HEK293 (cell line): Measurements from ENCODE around the gene GTPBP4.

Experiments used
- CTCF ChIA-PET: fragments of 350-600 bp; formaldehyde crosslinking; extraction: SDS; loops from one replicate; lab custom pipeline; 2021; ENCODE audit warnings: antibody characterized with exemption; lab: Yijun Ruan, JAX
- POLR2A ChIA-PET: fragments of 300-600 bp; formaldehyde crosslinking; extraction: SDS; loops from one replicate; lab custom pipeline; 2020; ENCODE audit warnings: antibody characterized with exemption, inconsistent platforms; lab: Yijun Ruan, JAX
- H3K27ac ChIP-seq: fragments of 200-500 bp; sonication (Bioruptor generic); 2 replicates; pipeline ENCODE4 v1.5.1; 2014; ENCODE audit warnings: low read depth, low read length, control low read depth, inconsistent platforms; ENCODE audit errors: extremely low read depth
- H3K36me3 ChIP-seq, 2 experiments: fragments of 200-500 bp in 1 of 2; sonication (Bioruptor generic) in 1 of 2; 1 replicate in 1 of 2; 2 replicates in 1 of 2; pipeline ENCODE4 v1.5.1; 2014 to 2017; ENCODE audit warnings: inconsistent platforms in 2 of 2, low read length in 2 of 2; ENCODE audit not compliant: control insufficient read depth in 2 of 2, insufficient read depth in 1 of 2
- H3K4me1 ChIP-seq: fragments of 200-500 bp; sonication (Bioruptor generic); 2 replicates; pipeline ENCODE4 v1.5.1; 2014; ENCODE audit warnings: mild to moderate bottlenecking, low read length, inconsistent platforms; ENCODE audit not compliant: control insufficient read depth, insufficient read depth
- H3K4me3 ChIP-seq: 2 replicates; pipeline ENCODE4 v1.5.1; 2011; ENCODE audit warnings: low read depth, mild to moderate bottlenecking, control low read depth, low read length, moderate library complexity
- H3K9me3 ChIP-seq: fragments of 200-500 bp; sonication (Bioruptor generic); 2 replicates; pipeline ENCODE4 v1.5.1; 2014; ENCODE audit warnings: low read depth, low read length, inconsistent platforms; ENCODE audit not compliant: control insufficient read depth, insufficient read depth
- GFI1B ChIP-seq: fragments of 450-650 bp; formaldehyde crosslinking; IDR thresholded peaks from 2 replicates; pipeline ENCODE4 v1.5.1; 2016; ENCODE audit warnings: missing biosample characterization, missing genetic modification characterization
- IKZF3 ChIP-seq: fragments of 450-650 bp; IDR thresholded peaks from 2 replicates; pipeline ENCODE4 v1.5.0; 2018; ENCODE audit warnings: missing biosample characterization, mild to moderate bottlenecking, missing genetic modification characterization, moderate library complexity
- SP2 ChIP-seq: fragments of 450-650 bp; formaldehyde crosslinking; IDR thresholded peaks from 2 replicates; pipeline ENCODE4 v1.5.1; 2016; ENCODE audit warnings: missing biosample characterization, missing genetic modification characterization
- YY1 ChIP-seq: fragments of 450-650 bp; formaldehyde crosslinking; IDR thresholded peaks from 2 replicates; pipeline ENCODE4 v1.5.1; 2018; ENCODE audit warnings: missing biosample characterization, missing genetic modification characterization
- ZBTB7A ChIP-seq: fragments of 450-650 bp; formaldehyde crosslinking; IDR thresholded peaks from 2 replicates; pipeline ENCODE4 v1.5.1; 2016; ENCODE audit warnings: low read depth, missing biosample characterization, missing genetic modification characterization
- ZFP69B ChIP-seq: fragments of 450-650 bp; formaldehyde crosslinking; IDR thresholded peaks from 2 replicates; pipeline ENCODE4 v1.5.1; 2016; ENCODE audit warnings: missing biosample characterization, missing genetic modification characterization
- ZIC2 ChIP-seq: fragments of 450-650 bp; formaldehyde crosslinking; IDR thresholded peaks from 2 replicates; pipeline ENCODE4 v1.5.1; 2016; ENCODE audit warnings: missing biosample characterization, missing genetic modification characterization
- ZNF112 ChIP-seq: fragments of 450-650 bp; formaldehyde crosslinking; IDR thresholded peaks from 2 replicates; pipeline ENCODE4 v1.5.0; 2017; ENCODE audit warnings: missing biosample characterization, missing genetic modification characterization
- ZNF133 ChIP-seq: fragments of 450-650 bp; formaldehyde crosslinking; IDR thresholded peaks from 2 replicates; pipeline ENCODE4 v1.5.1; 2016; ENCODE audit warnings: missing biosample characterization, missing genetic modification characterization
- ZNF24 ChIP-seq: fragments of 450-650 bp; formaldehyde crosslinking; IDR thresholded peaks from 2 replicates; pipeline ENCODE4 v1.5.1; 2016; ENCODE audit warnings: missing biosample characterization, missing genetic modification characterization
- ZNF350 ChIP-seq: fragments of 450-650 bp; formaldehyde crosslinking; IDR thresholded peaks from 2 replicates; pipeline ENCODE4 v1.5.0; 2017; ENCODE audit warnings: missing biosample characterization, mild to moderate bottlenecking, missing genetic modification characterization
- ZNF366 ChIP-seq: fragments of 450-650 bp; formaldehyde crosslinking; conservative IDR thresholded peaks from 2 replicates; pipeline ENCODE4 v1.5.1; 2016; ENCODE audit warnings: missing biosample characterization, missing genetic modification characterization
- ZNF404 ChIP-seq: fragments of 450-650 bp; formaldehyde crosslinking; IDR thresholded peaks from 2 replicates; pipeline ENCODE4 v1.5.1; 2017; ENCODE audit warnings: missing biosample characterization, missing genetic modification characterization
- ZNF510 ChIP-seq: fragments of 450-650 bp; formaldehyde crosslinking; IDR thresholded peaks from 2 replicates; pipeline ENCODE4 v1.5.1; 2018; ENCODE audit warnings: mild to moderate bottlenecking, missing genetic modification characterization, missing biosample characterization; ENCODE audit not compliant: insufficient replicate concordance
- ZNF560 ChIP-seq: fragments of 450-650 bp; formaldehyde crosslinking; IDR thresholded peaks from 2 replicates; pipeline ENCODE4 v1.5.1; 2017; ENCODE audit warnings: missing biosample characterization, missing genetic modification characterization, borderline replicate concordance
- ZNF670 ChIP-seq: fragments of 450-650 bp; formaldehyde crosslinking; IDR thresholded peaks from 2 replicates; pipeline ENCODE4 v1.5.1; 2016; ENCODE audit warnings: missing biosample characterization, missing genetic modification characterization, low read depth
- ZNF776 ChIP-seq: fragments of 450-650 bp; formaldehyde crosslinking; IDR thresholded peaks from 2 replicates; pipeline ENCODE4 v1.5.0; 2017; ENCODE audit warnings: missing biosample characterization, missing genetic modification characterization, borderline replicate concordance
- ZNF785 ChIP-seq: fragments of 450-650 bp; formaldehyde crosslinking; IDR thresholded peaks from 2 replicates; pipeline ENCODE4 v1.5.1; 2016; ENCODE audit warnings: missing biosample characterization, missing genetic modification characterization
- ZSCAN23 ChIP-seq: fragments of 450-650 bp; formaldehyde crosslinking; IDR thresholded peaks from 2 replicates; pipeline ENCODE4 v1.5.1; 2016; ENCODE audit warnings: missing biosample characterization, missing genetic modification characterization
- TF ChIP-seq, protein P1 (sequence below): IDR thresholded peaks from 2 replicates; pipeline ENCODE4 v1.6.1; 2011; ENCODE audit warnings: mild to moderate bottlenecking, low read depth, low read length, borderline replicate concordance
- TF ChIP-seq, protein P2 (sequence below): fragments of 450-650 bp; formaldehyde crosslinking; IDR thresholded peaks from 2 replicates; pipeline ENCODE4 v1.5.1; 2016; ENCODE audit warnings: missing biosample characterization, missing genetic modification characterization
- TF ChIP-seq, protein P3 (sequence below): sonication (generic); formaldehyde crosslinking; IDR thresholded peaks from 2 replicates; pipeline ENCODE4 v1.8.1; 2022; ENCODE audit warnings: mild to moderate bottlenecking, moderate library complexity, missing genetic modification reagents
- TF ChIP-seq, protein P4 (sequence below): fragments of 450-650 bp; formaldehyde crosslinking; IDR thresholded peaks from 2 replicates; pipeline ENCODE4 v1.5.1; 2016; ENCODE audit warnings: missing biosample characterization, missing genetic modification characterization, borderline replicate concordance
- TF ChIP-seq, protein P5 (sequence below): fragments of 450-650 bp; formaldehyde crosslinking; IDR thresholded peaks from 2 replicates; pipeline ENCODE4 v1.5.1; 2016; ENCODE audit warnings: missing biosample characterization, missing genetic modification characterization
- TF ChIP-seq, protein P6 (sequence below): fragments of 450-650 bp; formaldehyde crosslinking; IDR thresholded peaks from 2 replicates; pipeline ENCODE4 v1.5.1; 2016; ENCODE audit warnings: missing biosample characterization, missing genetic modification characterization, borderline replicate concordance

Gene GTPBP4

DNA sequence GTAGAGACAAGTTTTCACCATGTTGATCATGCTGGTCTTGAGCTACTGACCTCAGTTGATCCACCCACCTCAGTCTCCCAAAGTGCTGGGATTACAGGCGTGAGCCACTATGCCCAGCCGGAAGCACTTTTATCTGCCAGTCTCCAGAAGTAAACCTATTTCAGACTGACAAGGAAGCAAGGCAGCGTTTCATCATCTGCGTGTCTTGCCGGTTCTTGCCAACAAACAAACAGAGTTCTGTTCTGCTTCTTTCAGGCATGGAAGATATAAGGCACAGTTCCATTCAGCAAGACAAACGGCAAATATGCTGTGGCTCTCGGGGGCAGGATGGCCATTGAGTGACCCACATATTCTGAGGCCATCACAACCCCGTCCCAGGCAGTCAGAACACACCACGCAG lies 41.2 kb upstream of the GTPBP4 start (continued):
- TF ChIP-seq, protein P1, sequence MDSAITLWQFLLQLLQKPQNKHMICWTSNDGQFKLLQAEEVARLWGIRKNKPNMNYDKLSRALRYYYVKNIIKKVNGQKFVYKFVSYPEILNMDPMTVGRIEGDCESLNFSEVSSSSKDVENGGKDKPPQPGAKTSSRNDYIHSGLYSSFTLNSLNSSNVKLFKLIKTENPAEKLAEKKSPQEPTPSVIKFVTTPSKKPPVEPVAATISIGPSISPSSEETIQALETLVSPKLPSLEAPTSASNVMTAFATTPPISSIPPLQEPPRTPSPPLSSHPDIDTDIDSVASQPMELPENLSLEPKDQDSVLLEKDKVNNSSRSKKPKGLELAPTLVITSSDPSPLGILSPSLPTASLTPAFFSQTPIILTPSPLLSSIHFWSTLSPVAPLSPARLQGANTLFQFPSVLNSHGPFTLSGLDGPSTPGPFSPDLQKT, result no peak
- TF ChIP-seq GFI1B (tag by site-specific recombination) (no peak), ZSCAN23 (tag by site-specific recombination) (no peak), ZNF670 (tag by site-specific recombination) (no peak), ZBTB7A (tag by site-specific recombination) (no peak)
- TF ChIP-seq, protein P2, sequence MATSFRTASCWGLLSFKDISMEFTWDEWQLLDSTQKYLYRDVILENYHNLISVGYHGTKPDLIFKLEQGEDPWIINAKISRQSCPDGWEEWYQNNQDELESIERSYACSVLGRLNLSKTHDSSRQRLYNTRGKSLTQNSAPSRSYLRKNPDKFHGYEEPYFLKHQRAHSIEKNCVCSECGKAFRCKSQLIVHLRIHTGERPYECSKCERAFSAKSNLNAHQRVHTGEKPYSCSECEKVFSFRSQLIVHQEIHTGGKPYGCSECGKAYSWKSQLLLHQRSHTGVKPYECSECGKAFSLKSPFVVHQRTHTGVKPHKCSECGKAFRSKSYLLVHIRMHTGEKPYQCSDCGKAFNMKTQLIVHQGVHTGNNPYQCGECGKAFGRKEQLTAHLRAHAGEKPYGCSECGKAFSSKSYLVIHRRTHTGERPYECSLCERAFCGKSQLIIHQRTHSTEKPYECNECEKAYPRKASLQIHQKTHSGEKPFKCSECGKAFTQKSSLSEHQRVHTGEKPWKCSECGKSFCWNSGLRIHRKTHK (tag by site-specific recombination), result no peak

DNA sequence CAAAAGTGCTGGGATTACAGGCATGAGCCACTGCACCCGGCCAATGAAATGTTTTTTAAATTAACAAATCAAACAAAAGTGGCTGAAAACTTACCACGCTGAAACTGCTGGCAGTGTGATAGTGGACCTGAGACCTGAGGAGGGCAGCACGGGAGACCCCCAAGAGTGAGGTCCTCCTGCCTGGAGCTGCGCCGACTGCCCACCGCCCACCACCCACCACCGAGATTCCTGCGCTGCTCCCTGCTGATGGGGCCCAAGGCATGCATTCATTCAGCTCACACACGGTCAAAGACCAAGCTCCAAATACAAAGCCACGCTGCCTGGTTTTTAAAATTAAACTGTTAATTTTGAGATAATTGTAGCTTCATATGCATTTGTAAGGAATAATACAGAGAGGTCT lies 40.4 kb upstream of the GTPBP4 start:
- H3K4me1 ChIP-seq, result no peaks in the 10 kb centered on the region
- no peaks in the 10 kb centered on the region for H3K9me3 ChIP-seq
- ChIA-PET CTCF (interaction anchor here (0.7 kb wide), 1 partner anchor 59 kb away, joined by 3 read pairs; no protein-coding TSS in a partner anchor), POLR2A (no interaction called here)
- no peak overlapping the region for H3K27ac ChIP-seq
- H3K36me3 ChIP-seq, result no peaks in the 10 kb centered on the region
- TF ChIP-seq YY1 (tag by site-specific recombination) (no peak), ZNF24 (tag by site-specific recombination) (no peak), ZNF560 (tag by site-specific recombination) (no peak), IKZF3 (no peak), SP2 (tag by site-specific recombination) (no peak), ZNF133 (no peak), ZNF510 (no peak), ZNF776 (tag by site-specific recombination) (no peak)
- H3K4me3 ChIP-seq, result no peak overlapping the region

DNA sequence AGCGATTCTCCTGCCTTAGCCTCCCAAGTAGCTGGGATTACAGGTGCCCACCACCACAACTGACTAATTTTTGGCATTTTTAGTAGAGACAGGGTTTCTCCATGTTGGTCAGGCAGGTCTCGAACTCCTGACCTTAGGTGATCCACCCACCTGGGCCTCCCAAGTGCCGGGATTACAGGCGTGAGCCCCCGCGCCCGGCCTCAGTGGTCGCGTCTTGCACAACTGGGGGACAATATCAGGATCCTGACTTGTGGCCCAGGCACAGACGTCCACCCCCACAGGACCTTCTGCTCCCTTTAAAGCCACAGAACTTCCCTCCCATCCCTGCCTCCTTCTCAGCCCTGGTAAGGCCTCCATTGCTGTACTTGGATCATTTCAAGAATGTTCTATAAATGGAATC lies 39.9 kb upstream of the GTPBP4 start:
- CTCF ChIA-PET, result interaction anchor here (0.7 kb wide), 1 partner anchor 59 kb away, joined by 3 read pairs; no protein-coding TSS in a partner anchor
- no peaks in the 10 kb centered on the region for H3K4me1 ChIP-seq
- POLR2A ChIA-PET, result no interaction called here
- H3K36me3 ChIP-seq, result no peaks in the 10 kb centered on the region
- no peaks in the 10 kb centered on the region for H3K9me3 ChIP-seq
- H3K27ac ChIP-seq, result no peak overlapping the region
- H3K4me3 ChIP-seq, result no peak overlapping the region
- no peak for TF ChIP-seq ZNF112 (tag by site-specific recombination)
- TF ChIP-seq ZNF350 (tag by site-specific recombination), result no peak
- TF ChIP-seq ZIC2 (tag by site-specific recombination), result no peak
- TF ChIP-seq, protein P3, sequence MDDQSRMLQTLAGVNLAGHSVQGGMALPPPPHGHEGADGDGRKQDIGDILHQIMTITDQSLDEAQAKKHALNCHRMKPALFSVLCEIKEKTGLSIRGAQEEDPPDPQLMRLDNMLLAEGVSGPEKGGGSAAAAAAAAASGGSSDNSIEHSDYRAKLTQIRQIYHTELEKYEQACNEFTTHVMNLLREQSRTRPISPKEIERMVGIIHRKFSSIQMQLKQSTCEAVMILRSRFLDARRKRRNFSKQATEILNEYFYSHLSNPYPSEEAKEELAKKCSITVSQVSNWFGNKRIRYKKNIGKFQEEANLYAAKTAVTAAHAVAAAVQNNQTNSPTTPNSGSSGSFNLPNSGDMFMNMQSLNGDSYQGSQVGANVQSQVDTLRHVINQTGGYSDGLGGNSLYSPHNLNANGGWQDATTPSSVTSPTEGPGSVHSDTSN (CRISPR knock-in tag), result no peak
- TF ChIP-seq, protein P4, sequence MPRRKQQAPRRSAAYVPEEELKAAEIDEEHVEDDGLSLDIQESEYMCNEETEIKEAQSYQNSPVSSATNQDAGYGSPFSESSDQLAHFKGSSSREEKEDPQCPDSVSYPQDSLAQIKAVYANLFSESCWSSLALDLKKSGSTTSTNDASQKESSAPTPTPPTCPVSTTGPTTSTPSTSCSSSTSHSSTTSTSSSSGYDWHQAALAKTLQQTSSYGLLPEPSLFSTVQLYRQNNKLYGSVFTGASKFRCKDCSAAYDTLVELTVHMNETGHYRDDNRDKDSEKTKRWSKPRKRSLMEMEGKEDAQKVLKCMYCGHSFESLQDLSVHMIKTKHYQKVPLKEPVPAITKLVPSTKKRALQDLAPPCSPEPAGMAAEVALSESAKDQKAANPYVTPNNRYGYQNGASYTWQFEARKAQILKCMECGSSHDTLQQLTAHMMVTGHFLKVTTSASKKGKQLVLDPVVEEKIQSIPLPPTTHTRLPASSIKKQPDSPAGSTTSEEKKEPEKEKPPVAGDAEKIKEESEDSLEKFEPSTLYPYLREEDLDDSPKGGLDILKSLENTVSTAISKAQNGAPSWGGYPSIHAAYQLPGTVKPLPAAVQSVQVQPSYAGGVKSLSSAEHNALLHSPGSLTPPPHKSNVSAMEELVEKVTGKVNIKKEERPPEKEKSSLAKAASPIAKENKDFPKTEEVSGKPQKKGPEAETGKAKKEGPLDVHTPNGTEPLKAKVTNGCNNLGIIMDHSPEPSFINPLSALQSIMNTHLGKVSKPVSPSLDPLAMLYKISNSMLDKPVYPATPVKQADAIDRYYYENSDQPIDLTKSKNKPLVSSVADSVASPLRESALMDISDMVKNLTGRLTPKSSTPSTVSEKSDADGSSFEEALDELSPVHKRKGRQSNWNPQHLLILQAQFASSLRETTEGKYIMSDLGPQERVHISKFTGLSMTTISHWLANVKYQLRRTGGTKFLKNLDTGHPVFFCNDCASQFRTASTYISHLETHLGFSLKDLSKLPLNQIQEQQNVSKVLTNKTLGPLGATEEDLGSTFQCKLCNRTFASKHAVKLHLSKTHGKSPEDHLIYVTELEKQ (tag by site-specific recombination), result no peak
- no peak for TF ChIP-seq ZNF404 (tag by site-specific recombination)
- TF ChIP-seq, protein P5, sequence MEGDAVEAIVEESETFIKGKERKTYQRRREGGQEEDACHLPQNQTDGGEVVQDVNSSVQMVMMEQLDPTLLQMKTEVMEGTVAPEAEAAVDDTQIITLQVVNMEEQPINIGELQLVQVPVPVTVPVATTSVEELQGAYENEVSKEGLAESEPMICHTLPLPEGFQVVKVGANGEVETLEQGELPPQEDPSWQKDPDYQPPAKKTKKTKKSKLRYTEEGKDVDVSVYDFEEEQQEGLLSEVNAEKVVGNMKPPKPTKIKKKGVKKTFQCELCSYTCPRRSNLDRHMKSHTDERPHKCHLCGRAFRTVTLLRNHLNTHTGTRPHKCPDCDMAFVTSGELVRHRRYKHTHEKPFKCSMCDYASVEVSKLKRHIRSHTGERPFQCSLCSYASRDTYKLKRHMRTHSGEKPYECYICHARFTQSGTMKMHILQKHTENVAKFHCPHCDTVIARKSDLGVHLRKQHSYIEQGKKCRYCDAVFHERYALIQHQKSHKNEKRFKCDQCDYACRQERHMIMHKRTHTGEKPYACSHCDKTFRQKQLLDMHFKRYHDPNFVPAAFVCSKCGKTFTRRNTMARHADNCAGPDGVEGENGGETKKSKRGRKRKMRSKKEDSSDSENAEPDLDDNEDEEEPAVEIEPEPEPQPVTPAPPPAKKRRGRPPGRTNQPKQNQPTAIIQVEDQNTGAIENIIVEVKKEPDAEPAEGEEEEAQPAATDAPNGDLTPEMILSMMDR, result no peak
- TF ChIP-seq, protein P6, sequence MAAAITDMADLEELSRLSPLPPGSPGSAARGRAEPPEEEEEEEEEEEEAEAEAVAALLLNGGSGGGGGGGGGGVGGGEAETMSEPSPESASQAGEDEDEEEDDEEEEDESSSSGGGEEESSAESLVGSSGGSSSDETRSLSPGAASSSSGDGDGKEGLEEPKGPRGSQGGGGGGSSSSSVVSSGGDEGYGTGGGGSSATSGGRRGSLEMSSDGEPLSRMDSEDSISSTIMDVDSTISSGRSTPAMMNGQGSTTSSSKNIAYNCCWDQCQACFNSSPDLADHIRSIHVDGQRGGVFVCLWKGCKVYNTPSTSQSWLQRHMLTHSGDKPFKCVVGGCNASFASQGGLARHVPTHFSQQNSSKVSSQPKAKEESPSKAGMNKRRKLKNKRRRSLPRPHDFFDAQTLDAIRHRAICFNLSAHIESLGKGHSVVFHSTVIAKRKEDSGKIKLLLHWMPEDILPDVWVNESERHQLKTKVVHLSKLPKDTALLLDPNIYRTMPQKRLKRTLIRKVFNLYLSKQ, result no peak
- no peak for TF ChIP-seq ZFP69B
- no peak for TF ChIP-seq ZNF366 (tag by site-specific recombination)
- TF ChIP-seq ZNF785 (tag by site-specific recombination), result no peak
